Fibroblast of lung (primary cell): ENCODE data around the gene PDLIM7. TPM values are rescaled to one million over a fixed set of nuclear protein-coding genes. Genes with fewer than 3 reads are reported as not detected.

Experiments
- DNase-seq, 2 donors: peaks; one replicate each; pipeline versions ENCODE4 v3.0.0 to v3.0.0-alpha.2; 2010; ENCODE audit warnings: low read depth in 2 of 2
- H2AFZ ChIP-seq: 2 replicates; pipeline ENCODE4 v1.5.1; 2012; ENCODE audit warnings: low read length, control low read depth, inconsistent platforms
- H3K27ac ChIP-seq: 2 replicates; pipeline ENCODE4 v1.5.1; 2011; ENCODE audit warnings: low read length, control low read depth; ENCODE audit not compliant: insufficient read depth
- H3K27me3 ChIP-seq: 2 replicates; pipeline ENCODE4 v1.5.1; 2011; ENCODE audit warnings: mild to moderate bottlenecking, low read length; ENCODE audit not compliant: control insufficient read depth, insufficient read depth
- H3K36me3 ChIP-seq: 2 replicates; pipeline ENCODE4 v1.5.1; 2011; ENCODE audit warnings: low read length; ENCODE audit not compliant: control insufficient read depth, insufficient read depth
- H3K4me1 ChIP-seq: 2 replicates; pipeline ENCODE4 v1.5.1; 2011; ENCODE audit warnings: low read length; ENCODE audit not compliant: control insufficient read depth, insufficient read depth; ENCODE audit errors: extremely low read depth
- H3K4me2 ChIP-seq: 2 replicates; pipeline ENCODE4 v1.5.1; 2011; ENCODE audit warnings: low read length, control low read depth; ENCODE audit not compliant: insufficient read depth; ENCODE audit errors: extremely low read depth
- H3K4me3 ChIP-seq, 4 experiments: fragments of 200-600 bp in 1 of 4; sonication (generic) in 1 of 4; replicated peaks in 1 of 4; 2 replicates each; pipeline ENCODE4 v1.5.1; 2011 to 2016; ENCODE audit warnings: low read length in 4 of 4, low read depth in 3 of 4, mild to moderate bottlenecking in 3 of 4, control low read depth in 2 of 4, inconsistent platforms in 1 of 4, mixed read lengths in 1 of 4; ENCODE audit not compliant: insufficient read depth in 1 of 4; ENCODE audit errors: control extremely low read depth in 1 of 4
- H3K79me2 ChIP-seq: 2 replicates; pipeline ENCODE4 v1.5.1; 2012; ENCODE audit warnings: mild to moderate bottlenecking, low read length, inconsistent platforms; ENCODE audit not compliant: control insufficient read depth, insufficient read depth
- H3K9ac ChIP-seq: 2 replicates; pipeline ENCODE4 v1.5.1; 2011; ENCODE audit warnings: mild to moderate bottlenecking, low read length, control low read depth; ENCODE audit not compliant: insufficient read depth
- H3K9me3 ChIP-seq: 2 replicates; pipeline ENCODE4 v1.5.1; 2012; ENCODE audit warnings: low read depth, low read length; ENCODE audit not compliant: control insufficient read depth, insufficient read depth
- H4K20me1 ChIP-seq: 2 replicates; pipeline ENCODE4 v1.5.1; 2011; ENCODE audit warnings: low read length; ENCODE audit not compliant: control insufficient read depth, insufficient read depth; ENCODE audit errors: extremely low read depth
- CTCF ChIP-seq, 2 donors: IDR thresholded peaks in 1 of 2; conservative IDR thresholded peaks in 1 of 2; 1 replicate in 1 of 2; 2 replicates in 1 of 2; pipeline ENCODE4 v1.5.1; 2011 to 2012; ENCODE audit warnings: low read length in 2 of 2, control low read depth in 1 of 2, inconsistent platforms in 1 of 2, low read depth in 1 of 2, mild to moderate bottlenecking in 1 of 2
- EZH2 ChIP-seq: IDR thresholded peaks from 2 replicates; pipeline ENCODE4 v1.5.1; 2012; ENCODE audit warnings: low read length, control low read depth, mild to moderate bottlenecking; ENCODE audit errors: missing control alignments
- polyA plus RNA-seq, 2 donors: library from polyadenylated mRNA; depleted of rRNA in 1 of 2; stranded (reverse) in 1 of 2; unstranded in 1 of 2; fragments of >200 nt; gene quantifications; 2 replicates each; pipeline ENCODE4 v1.2.1, GENCODE V29; 2011 to 2012; ENCODE audit warnings: missing spikeins in 1 of 2
- total RNA-seq: library from RNA; depleted of rRNA; stranded (reverse); fragments of >200 nt; gene quantifications from 2 replicates; pipeline ENCODE4 v1.2.1, GENCODE V29; 2014

The PDLIM7 gene
- total and polyA plus RNA-seq, 2 donors (not counting 1 experiment from before 2014, with no cell fraction given), result 65.2 to 245 TPM

- no peaks in the 10 kb centered on the region for H4K20me1 ChIP-seq
- peaks cover 30% of the 10 kb centered on the region for H3K36me3 ChIP-seq
- H3K4me3 ChIP-seq, result no peak overlapping the region
- no peak overlapping the region for H2AFZ ChIP-seq
- DNase-seq, result no peak
- H3K79me2 ChIP-seq, result peaks cover 2% of the 10 kb centered on the region
- H3K9me3 ChIP-seq, result no peaks in the 10 kb centered on the region
- H3K4me2 ChIP-seq, result no peak overlapping the region
- TF ChIP-seq CTCF (conservative IDR thresholded peaks at IDR 0.05 in 1 of 2, IDR thresholded peaks at IDR 0.05 in 1 of 2; ENCODE audit: low read depth in 1 of 2, low read length in 2 of 2), result no peak
- no peak for TF ChIP-seq EZH2
- no peaks in the 10 kb centered on the region for H3K27me3 ChIP-seq
- no peak overlapping the region for H3K9ac ChIP-seq
- H3K4me1 ChIP-seq, result no peaks in the 10 kb centered on the region
- H3K27ac ChIP-seq, result no peak overlapping the region
Measured at GRCh38 chr5:177434437-177434836, 63.0 kb downstream of the PDLIM7 start.

GRCh38 chr5:177433658-177434217, 63.7 kb downstream of the PDLIM7 start:
- Histone ChIP-seq H3K4me2 (no peak overlapping the region), H3K4me1 (no peaks in the 10 kb centered on the region), H3K79me2 (peaks cover 4% of the 10 kb centered on the region), H4K20me1 (no peaks in the 10 kb centered on the region), H3K36me3 (peaks cover 30% of the 10 kb centered on the region), H2AFZ (no peak overlapping the region), H3K4me3 (no peak overlapping the region), H3K27me3 (no peaks in the 10 kb centered on the region), H3K9ac (no peak overlapping the region), H3K27ac (no peak overlapping the region), H3K9me3 (no peaks in the 10 kb centered on the region)
- DNase-seq, result no peak
- no peak for TF ChIP-seq EZH2
- TF ChIP-seq CTCF (conservative IDR thresholded peaks at IDR 0.05 in 1 of 2, IDR thresholded peaks at IDR 0.05 in 1 of 2; ENCODE audit: low read depth in 1 of 2, low read length in 2 of 2), result no peak

Other genes with a start within 250 kb of the PDLIM7 start
- gene RAB24, start 193.9 kb downstream of the PDLIM7 start, total RNA-seq, result 22.1 and 25.9 TPM in 2 replicates
- 27.9 and 34.2 TPM in 2 replicates for gene RAB24, start 193.9 kb downstream of the PDLIM7 start, polyA plus RNA-seq
- gene PRELID1, start 193.8 kb downstream of the PDLIM7 start, total RNA-seq, result 56.8 and 64.2 TPM in 2 replicates
- 145 and 226 TPM in 2 replicates for gene PRELID1, start 193.8 kb downstream of the PDLIM7 start, polyA plus RNA-seq
- gene MXD3, start 185.7 kb downstream of the PDLIM7 start, total RNA-seq, result 1.0 and 6.6 TPM in 2 replicates
- 1.8 and 3.4 TPM in 2 replicates for gene MXD3, start 185.7 kb downstream of the PDLIM7 start, polyA plus RNA-seq
- 294 and 396 TPM in 2 replicates for gene LMAN2, start 145.9 kb downstream of the PDLIM7 start, total RNA-seq
- gene LMAN2, start 145.9 kb downstream of the PDLIM7 start, polyA plus RNA-seq, result 145 and 221 TPM in 2 replicates
- gene RGS14, start 139.7 kb downstream of the PDLIM7 start, total RNA-seq, result 2.6 and 4.1 TPM in 2 replicates
- 2.5 and 3.1 TPM in 2 replicates for gene RGS14, start 139.7 kb downstream of the PDLIM7 start, polyA plus RNA-seq
- gene SLC34A1, start 113.2 kb downstream of the PDLIM7 start, total RNA-seq, result not detected in 2 replicates
- not detected in 2 replicates for gene SLC34A1, start 113.2 kb downstream of the PDLIM7 start, polyA plus RNA-seq
- not detected in 2 replicates for gene PFN3, start 96.9 kb downstream of the PDLIM7 start, total RNA-seq
- not detected in 2 replicates for gene PFN3, start 96.9 kb downstream of the PDLIM7 start, polyA plus RNA-seq
- under 0.01 and 0.50 TPM in 2 replicates for gene F12, start 88.0 kb downstream of the PDLIM7 start, total RNA-seq
- gene F12, start 88.0 kb downstream of the PDLIM7 start, polyA plus RNA-seq, result 0.10 and 0.19 TPM in 2 replicates
- 13.1 and 15.0 TPM in 2 replicates for gene GRK6, start 70.9 kb downstream of the PDLIM7 start, total RNA-seq
- 15.8 and 23.4 TPM in 2 replicates for gene GRK6, start 70.9 kb downstream of the PDLIM7 start, polyA plus RNA-seq
- 2.1 and 2.3 TPM in 2 replicates for gene PRR7, start 50.8 kb downstream of the PDLIM7 start, total RNA-seq
- 1.6 TPM in 2 replicates for gene PRR7, start 50.8 kb downstream of the PDLIM7 start, polyA plus RNA-seq
- gene DBN1, start 24.0 kb downstream of the PDLIM7 start, total RNA-seq, result 96.4 and 102 TPM in 2 replicates
- gene DBN1, start 24.0 kb downstream of the PDLIM7 start, polyA plus RNA-seq, result 138 and 181 TPM in 2 replicates
- gene DOK3, start 12.2 kb upstream of the PDLIM7 start, total RNA-seq, result 0.99 and 2.1 TPM in 2 replicates
- gene DOK3, start 12.2 kb upstream of the PDLIM7 start, polyA plus RNA-seq, result 0.58 and 1.5 TPM in 2 replicates
- gene DDX41, start 19.4 kb upstream of the PDLIM7 start, total RNA-seq, result 76.5 and 79.1 TPM in 2 replicates
- 66.8 and 71.5 TPM in 2 replicates for gene DDX41, start 19.4 kb upstream of the PDLIM7 start, polyA plus RNA-seq
- gene FAM193B, start 57.0 kb upstream of the PDLIM7 start, total RNA-seq, result 17.5 and 28.4 TPM in 2 replicates
- gene FAM193B, start 57.0 kb upstream of the PDLIM7 start, polyA plus RNA-seq, result 15.9 and 27.9 TPM in 2 replicates
- gene TMED9, start 94.6 kb upstream of the PDLIM7 start, total RNA-seq, result 94.8 and 139 TPM in 2 replicates
- 259 and 355 TPM in 2 replicates for gene TMED9, start 94.6 kb upstream of the PDLIM7 start, polyA plus RNA-seq
- gene B4GALT7, start 102.5 kb upstream of the PDLIM7 start, total RNA-seq, result 21.6 and 29.1 TPM in 2 replicates
- gene B4GALT7, start 102.5 kb upstream of the PDLIM7 start, polyA plus RNA-seq, result 18.2 and 20.8 TPM in 2 replicates